K562 (cell line): ENCODE measurements around the gene IRF9. TPM values are rescaled to one million over a fixed set of nuclear protein-coding genes. Genes with fewer than 3 reads are reported as not detected.

Source experiments
- ATAC-seq: fragments of 200-7000 bp; cut with Tn5 transposase; 3 replicates; pipeline ENCODE4 v1.9.1; 2020; ENCODE audit warnings: moderate library complexity
- BruUV-seq: library from RNA; stranded (reverse); fragments of 400-500 nt; replicated peaks from 2 replicates; lab custom pipeline; 2021; lab: Mats Ljungman, UMichigan
- CTCF ChIA-PET: fragments of 300-600 bp; formaldehyde crosslinking; extraction: SDS; loops from one replicate; lab custom pipeline; 2021; ENCODE audit warnings: low intra/inter-chr PET ratio; lab: Yijun Ruan, JAX
- POLR2A ChIA-PET: fragments of 300-600, 350-650 bp; sonication (Branson Sonifier 250); formaldehyde crosslinking; extraction: SDS; loops from one replicate; lab custom pipeline; 2021; ENCODE audit warnings: antibody characterized with exemption, inconsistent platforms; lab: Yijun Ruan, JAX
- DNase-seq, 4 experiments: peaks; one replicate each; pipeline versions ENCODE4 v3.0.0 to v3.0.0-alpha.2; 2011 to 2018; ENCODE audit warnings: low spot score in 3 of 4, mixed read lengths in 3 of 4; ENCODE audit errors: extremely low read depth in 1 of 4
- FAIRE-seq: peaks from 2 replicates; lab custom pipeline; 2011; peaks lifted over from hg19 to GRCh38; lab: Jason Lieb, UNC
- H2AFZ ChIP-seq: 2 replicates; pipeline ENCODE4 v1.6.0; 2011; ENCODE audit warnings: low read depth, low read length, control low read depth, inconsistent platforms
- H3K27ac ChIP-seq: fragments of 200-600 bp; 3 replicates; pipeline ENCODE4 v1.8.0; 2011; ENCODE audit warnings: low read depth, mild to moderate bottlenecking, control low read depth, inconsistent platforms, low read length, moderate library complexity, mixed read lengths; ENCODE audit errors: extremely low read depth
- H3K27me3 ChIP-seq, 2 experiments: fragments of 300-600 bp in 1 of 2; 2 replicates in 1 of 2; 3 replicates in 1 of 2; pipeline versions ENCODE4 v1.6.0 to v1.8.0; 2011; ENCODE audit warnings: inconsistent platforms in 2 of 2, low read length in 2 of 2, mild to moderate bottlenecking in 1 of 2, mixed read lengths in 1 of 2, moderate library complexity in 1 of 2; ENCODE audit not compliant: control insufficient read depth in 2 of 2, insufficient read depth in 2 of 2
- H3K36me3 ChIP-seq: fragments of 300-600 bp; 3 replicates; pipeline ENCODE4 v1.8.0; 2011; ENCODE audit warnings: mild to moderate bottlenecking, low read length, inconsistent platforms; ENCODE audit not compliant: control insufficient read depth, insufficient read depth
- H3K4me1 ChIP-seq, 2 experiments: fragments of 200-600 bp in 1 of 2; replicated peaks in 1 of 2; 2 replicates in 1 of 2; 3 replicates in 1 of 2; pipeline versions ENCODE4 v1.5.1 to v1.8.0; 2011; ENCODE audit warnings: inconsistent platforms in 2 of 2, low read length in 2 of 2, mild to moderate bottlenecking in 1 of 2, mixed read lengths in 1 of 2, moderate library complexity in 1 of 2; ENCODE audit not compliant: control insufficient read depth in 2 of 2, insufficient read depth in 2 of 2
- H3K4me2 ChIP-seq: 2 replicates; pipeline ENCODE4 v1.6.1; 2011; ENCODE audit warnings: low read length, control low read depth, inconsistent platforms, mixed read lengths; ENCODE audit not compliant: insufficient read depth
- H3K4me3 ChIP-seq: fragments of 200-600 bp; sonication (generic), shearing (Covaris generic); 2 replicates; pipeline ENCODE4 v1.5.1; 2016; ENCODE audit warnings: control low read depth, inconsistent platforms
- H3K79me2 ChIP-seq: fragments of 200-600 bp; 3 replicates; pipeline ENCODE4 v1.8.0; 2011; ENCODE audit warnings: low read length, inconsistent platforms; ENCODE audit not compliant: control insufficient read depth, insufficient read depth
- H3K9ac ChIP-seq, 2 experiments: 2 replicates each; pipeline versions ENCODE4 v1.6.0 to v1.6.1; 2011; ENCODE audit warnings: low read depth in 2 of 2, low read length in 2 of 2, control low read depth in 1 of 2, inconsistent platforms in 1 of 2, mild to moderate bottlenecking in 1 of 2, mixed read lengths in 1 of 2; ENCODE audit not compliant: insufficient read depth in 1 of 2
- H3K9me1 ChIP-seq: one replicate; pipeline ENCODE4 v1.6.0; 2011; ENCODE audit warnings: inconsistent platforms, mild to moderate bottlenecking, low read length, moderate library complexity; ENCODE audit not compliant: control insufficient read depth, insufficient read depth
- H3K9me3 ChIP-seq: replicated peaks from 2 replicates; pipeline ENCODE4 v1.5.1; 2011; ENCODE audit warnings: low read depth, low read length, inconsistent platforms; ENCODE audit not compliant: control insufficient read depth, insufficient read depth
- H4K20me1 ChIP-seq: replicated peaks from 2 replicates; pipeline ENCODE4 v1.6.1; 2011; ENCODE audit warnings: low read length, inconsistent platforms, mixed read lengths; ENCODE audit not compliant: control insufficient read depth, insufficient read depth
- HMGN3 ChIP-seq: IDR thresholded peaks from 2 replicates; pipeline ENCODE4 v1.6.1; 2011; ENCODE audit warnings: borderline replicate concordance, low read depth, mild to moderate bottlenecking, mixed read lengths, low read length; ENCODE audit not compliant: insufficient read length; ENCODE audit errors: extremely low read depth
- MCM3 ChIP-seq: fragments of 450-650 bp; IDR thresholded peaks from 2 replicates; pipeline ENCODE4 v1.6.1; 2016
- MYNN ChIP-seq, 2 experiments: sonication (generic); formaldehyde crosslinking in 1 of 2; IDR thresholded peaks; 2 replicates each; pipeline versions ENCODE4 v1.5.0 to v1.6.1; 2016 to 2020; ENCODE audit warnings: antibody characterized with exemption in 1 of 2, missing genetic modification reagents in 1 of 2
- RUNX1 ChIP-seq: sonication (generic); IDR thresholded peaks from 2 replicates; pipeline ENCODE4 v1.6.1; 2016; ENCODE audit warnings: antibody characterized with exemption, low read depth
- SP1 ChIP-seq: sonication (generic); formaldehyde crosslinking; IDR thresholded peaks from 2 replicates; pipeline ENCODE4 v1.8.1; 2022; ENCODE audit warnings: mild to moderate bottlenecking, missing genetic modification reagents
- ZMIZ1 ChIP-seq, 2 experiments: fragments of 150-350 bp in 1 of 2; IDR thresholded peaks; 2 replicates each; pipeline ENCODE4 v1.6.1; 2012 to 2016; ENCODE audit warnings: low read depth in 2 of 2, low read length in 2 of 2, mild to moderate bottlenecking in 1 of 2, moderate library complexity in 1 of 2
- ZNF785 ChIP-seq: fragments of 250-450 bp; sonication (Bioruptor Pico); IDR thresholded peaks from 2 replicates; pipeline ENCODE4 v1.4.0; 2020; ENCODE audit warnings: mild to moderate bottlenecking
- WGBS: fragments of 100-300 bp; shearing (Covaris generic); methylation state at CpG from one replicate; pipeline ENCODE4 v1.1.6; 2016; ENCODE audit warnings: low coverage, mixed read lengths; ENCODE audit not compliant: insufficient coverage; ENCODE audit errors: missing lambda C conversion rate; 5-methylcytosine and 5-hydroxymethylcytosine counted together
- in situ Hi-C: fragments of 300-500 bp; cut with MboI; formaldehyde crosslinking; loops from 4 replicates; pipeline ENCODE4 v1.15.0; 2018; ENCODE audit warnings: inconsistent platforms, mixed read lengths
- intact Hi-C: fragments of 100-400 bp; cut with micrococcal nuclease; formaldehyde crosslinking; loops from 2 replicates; pipeline ENCODE4 v1.14.2; 2022
- polyA plus RNA-seq, 8 experiments: library from polyadenylated mRNA; depleted of rRNA in 4 of 8; stranded (reverse) in 5 of 8; unstranded in 3 of 8; fragments of >200 nt; fragmentation: Nextera tagmentation in 2 of 8; fragmentation: Illumina TruSeq in 1 of 8; extraction: Ambion mirVana in 2 of 8; extraction: Trizol in 1 of 8; gene quantifications; 2 replicates each; pipeline versions ENCODE4 v1.2.1 to v1.2.3, GENCODE V29; 2011 to 2014; ENCODE audit warnings: inconsistent platforms in 1 of 8, missing spikeins in 1 of 8
- total RNA-seq, 7 experiments: library from RNA; depleted of rRNA in 6 of 7; stranded (reverse); fragments of >200 nt in 6 of 7; fragmentation: Illumina TruSeq in 2 of 7; extraction: Trizol in 2 of 7; gene quantifications; 2 replicates each; pipeline versions ENCODE4 v1.2.1 to v1.2.3, GENCODE V29; 2011 to 2021; ENCODE audit warnings: low replicate concordance in 1 of 7
- TF ChIP-seq, protein P1 (sequence below): fragments of 450-650 bp; formaldehyde crosslinking; IDR thresholded peaks from 2 replicates; pipeline ENCODE4 v1.4.0; 2020; ENCODE audit warnings: mild to moderate bottlenecking, mixed read lengths
- TF ChIP-seq, protein P2 (sequence below): fragments of 250-450 bp; sonication (Bioruptor Pico); IDR thresholded peaks from 2 replicates; pipeline ENCODE4 v1.4.0; 2020
- TF ChIP-seq, protein P3 (sequence below): sonication (generic); formaldehyde crosslinking; IDR thresholded peaks from 2 replicates; pipeline ENCODE4 v1.8.1; 2023; ENCODE audit warnings: mild to moderate bottlenecking, missing genetic modification reagents, moderate library complexity

The IRF9 gene
- total and polyA plus RNA-seq, 9 of the 15 experiments (the other 6 are each of a cell fraction or from before 2014, with no cell fraction given): 0.79 to 14.8 (median 6.1) TPM

GRCh38 chr14:24146978-24147760 is 13.9 kb upstream of the IRF9 start, which contains the start of gene RNF31 (continued):
- TF ChIP-seq, protein P1, sequence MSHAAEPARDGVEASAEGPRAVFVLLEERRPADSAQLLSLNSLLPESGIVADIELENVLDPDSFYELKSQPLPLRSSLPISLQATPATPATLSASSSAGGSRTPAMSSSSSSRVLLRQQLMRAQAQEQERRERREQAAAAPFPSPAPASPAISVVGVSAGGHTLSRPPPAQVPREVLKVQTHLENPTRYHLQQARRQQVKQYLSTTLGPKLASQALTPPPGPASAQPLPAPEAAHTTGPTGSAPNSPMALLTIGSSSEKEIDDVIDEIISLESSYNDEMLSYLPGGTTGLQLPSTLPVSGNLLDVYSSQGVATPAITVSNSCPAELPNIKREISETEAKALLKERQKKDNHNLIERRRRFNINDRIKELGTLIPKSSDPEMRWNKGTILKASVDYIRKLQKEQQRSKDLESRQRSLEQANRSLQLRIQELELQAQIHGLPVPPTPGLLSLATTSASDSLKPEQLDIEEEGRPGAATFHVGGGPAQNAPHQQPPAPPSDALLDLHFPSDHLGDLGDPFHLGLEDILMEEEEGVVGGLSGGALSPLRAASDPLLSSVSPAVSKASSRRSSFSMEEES: no peak
- TF ChIP-seq, protein P2, sequence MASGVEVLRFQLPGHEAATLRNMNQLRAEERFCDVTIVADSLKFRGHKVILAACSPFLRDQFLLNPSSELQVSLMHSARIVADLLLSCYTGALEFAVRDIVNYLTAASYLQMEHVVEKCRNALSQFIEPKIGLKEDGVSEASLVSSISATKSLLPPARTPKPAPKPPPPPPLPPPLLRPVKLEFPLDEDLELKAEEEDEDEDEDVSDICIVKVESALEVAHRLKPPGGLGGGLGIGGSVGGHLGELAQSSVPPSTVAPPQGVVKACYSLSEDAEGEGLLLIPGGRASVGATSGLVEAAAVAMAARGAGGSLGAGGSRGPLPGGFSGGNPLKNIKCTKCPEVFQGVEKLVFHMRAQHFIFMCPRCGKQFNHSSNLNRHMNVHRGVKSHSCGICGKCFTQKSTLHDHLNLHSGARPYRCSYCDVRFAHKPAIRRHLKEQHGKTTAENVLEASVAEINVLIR (CRISPR knock-in tag): no peak
- TF ChIP-seq SP1 (CRISPR knock-in tag): peak; percentile 7; the same call in 1 of the 2 replicates
- TF ChIP-seq RUNX1: no peak

- DNase-seq: no peak
- 3% methylated on average over 18 of the region's 29 CpGs for WGBS
- Histone ChIP-seq H3K9me1 (peaks cover 5% of the 10 kb centered on the region), H3K4me1 (peaks cover 28 to 40% of the 10 kb centered on the region in 2 experiments; a peak in 4 of 5 replicates), H3K4me2 (peak overlapping the region; percentile 98), H3K27ac (peak overlapping the region; percentile 62), H3K4me3 (peak overlapping the region; percentile 98), H4K20me1 (no peaks in the 10 kb centered on the region), H3K79me2 (peaks cover 39% of the 10 kb centered on the region), H3K9ac (peak overlapping the region; percentile 76 to 96), H3K36me3 (peaks cover 62% of the 10 kb centered on the region; the same call in 2 of the 3 replicates), H3K9me3 (no peaks in the 10 kb centered on the region), H2AFZ (peak overlapping the region; percentile 58; the same call in 1 of the 2 replicates), H3K27me3 (no peaks in the 10 kb centered on the region)
- in situ Hi-C loops (no loop called here), intact Hi-C loops (loop anchor here (2.0 to 10.0 kb wide), 2 partner anchors 33 to 53 kb away; partner anchors contain the start of genes DCAF11, NRL and PCK2)
- FAIRE-seq: no peak
- peak; percentile 5 for ATAC-seq
- ChIA-PET CTCF (no interaction called here), POLR2A (interaction anchor here (0.5 to 2.2 kb wide), 4 partner anchors 13 to 85 kb away, joined by 3 to 5 read pairs (median 4); partner anchors contain the start of genes GMPR2 and IRF9)
- TSS peak; percentile 66 for BruUV-seq
- no peak for TF ChIP-seq MYNN (IDR thresholded peaks at IDR 0.05)
- no peak for TF ChIP-seq MYNN (CRISPR knock-in tag; IDR thresholded peaks at IDR 0.05)
- no peak for TF ChIP-seq ZMIZ1 (IDR thresholded peaks at IDR 0.05; ENCODE audit: low read depth in 2 of 2, low read length in 2 of 2)
- TF ChIP-seq, protein P3, sequence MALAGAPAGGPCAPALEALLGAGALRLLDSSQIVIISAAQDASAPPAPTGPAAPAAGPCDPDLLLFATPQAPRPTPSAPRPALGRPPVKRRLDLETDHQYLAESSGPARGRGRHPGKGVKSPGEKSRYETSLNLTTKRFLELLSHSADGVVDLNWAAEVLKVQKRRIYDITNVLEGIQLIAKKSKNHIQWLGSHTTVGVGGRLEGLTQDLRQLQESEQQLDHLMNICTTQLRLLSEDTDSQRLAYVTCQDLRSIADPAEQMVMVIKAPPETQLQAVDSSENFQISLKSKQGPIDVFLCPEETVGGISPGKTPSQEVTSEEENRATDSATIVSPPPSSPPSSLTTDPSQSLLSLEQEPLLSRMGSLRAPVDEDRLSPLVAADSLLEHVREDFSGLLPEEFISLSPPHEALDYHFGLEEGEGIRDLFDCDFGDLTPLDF (CRISPR knock-in tag): no peak
- no peak for TF ChIP-seq ZNF785 (CRISPR knock-in tag)
- TF ChIP-seq MCM3: no peak
- TF ChIP-seq HMGN3: no peak
Observed at GRCh38 chr14:24147761-24148428, 13.2 kb upstream of the IRF9 start.
